Liver (tissue), 9 donors: ENCODE measurements around the gene PRR15L. TPM values are rescaled to one million over a fixed set of nuclear protein-coding genes. Genes with fewer than 3 reads are reported as not detected.

Experiments used
- DNase-seq: peaks from one replicate; pipeline ENCODE4 v3.0.0-alpha.2; 2017; ENCODE audit warnings: low spot score
- H3K27ac ChIP-seq, 2 donors: one replicate each; pipeline ENCODE4 v1.7.0; 2013; ENCODE audit warnings: inconsistent platforms in 2 of 2, low read length in 2 of 2, control low read depth in 1 of 2, low read depth in 1 of 2, mild to moderate bottlenecking in 1 of 2
- H3K27me3 ChIP-seq, 4 donors: one replicate each; pipeline versions ENCODE4 v1.6.1 to v1.7.0; 2013; ENCODE audit warnings: low read length in 3 of 4, inconsistent platforms in 1 of 4, mild to moderate bottlenecking in 1 of 4, moderate library complexity in 1 of 4; ENCODE audit not compliant: control insufficient read depth in 4 of 4, insufficient read depth in 4 of 4
- H3K36me3 ChIP-seq, 4 donors: one replicate each; pipeline versions ENCODE4 v1.6.1 to v1.7.0; 2013; ENCODE audit warnings: low read length in 3 of 4, mild to moderate bottlenecking in 3 of 4, low read depth in 1 of 4, moderate library complexity in 1 of 4; ENCODE audit not compliant: control insufficient read depth in 4 of 4, insufficient read depth in 3 of 4
- H3K4me1 ChIP-seq, 4 donors: one replicate each; pipeline versions ENCODE4 v1.6.1 to v1.7.0; 2013; ENCODE audit warnings: low read length in 3 of 4, mild to moderate bottlenecking in 3 of 4, moderate library complexity in 1 of 4; ENCODE audit not compliant: control insufficient read depth in 4 of 4, insufficient read depth in 4 of 4
- H3K4me3 ChIP-seq, 3 donors: one replicate each; pipeline versions ENCODE4 v1.6.1 to v1.7.0; 2013; ENCODE audit warnings: low read length in 3 of 3, control low read depth in 1 of 3, low read depth in 1 of 3, mild to moderate bottlenecking in 1 of 3
- H3K9ac ChIP-seq, 2 donors: one replicate each; pipeline ENCODE4 v1.7.0; 2013; ENCODE audit warnings: low read length in 2 of 2, mild to moderate bottlenecking in 2 of 2, moderate library complexity in 2 of 2, control low read depth in 1 of 2, low read depth in 1 of 2
- H3K9me3 ChIP-seq, 4 donors: one replicate each; pipeline versions ENCODE4 v1.6.1 to v1.7.0; 2013; ENCODE audit warnings: low read length in 3 of 4; ENCODE audit not compliant: control insufficient read depth in 4 of 4
- EGR1 ChIP-seq, 2 donors: IDR thresholded peaks; 2 replicates each; pipeline ENCODE4 v1.6.1; 2016 to 2018; ENCODE audit warnings: antibody characterized with exemption in 2 of 2, low read depth in 2 of 2
- FOXA1 ChIP-seq: IDR thresholded peaks from 2 replicates; pipeline ENCODE4 v1.6.1; 2016; ENCODE audit warnings: antibody characterized with exemption
- FOXA2 ChIP-seq: IDR thresholded peaks from 2 replicates; pipeline ENCODE4 v1.6.1; 2016; ENCODE audit warnings: antibody characterized with exemption
- GABPA ChIP-seq, 2 donors: IDR thresholded peaks in 1 of 2; conservative IDR thresholded peaks in 1 of 2; 2 replicates each; pipeline ENCODE4 v1.6.1; 2016; ENCODE audit warnings: antibody characterized with exemption in 2 of 2, mild to moderate bottlenecking in 1 of 2, moderate library complexity in 1 of 2
- HNF4A ChIP-seq, 2 donors: conservative IDR thresholded peaks; 2 replicates each; pipeline ENCODE4 v1.6.1; 2016; ENCODE audit warnings: antibody characterized with exemption in 2 of 2, mild to moderate bottlenecking in 2 of 2
- HNF4G ChIP-seq: IDR thresholded peaks from 2 replicates; pipeline ENCODE4 v1.6.1; 2016; ENCODE audit warnings: antibody characterized with exemption
- JUND ChIP-seq, 2 donors: IDR thresholded peaks; 2 replicates each; pipeline ENCODE4 v1.6.1; 2016; ENCODE audit warnings: antibody characterized with exemption in 2 of 2
- NR2F2 ChIP-seq: IDR thresholded peaks from 2 replicates; pipeline ENCODE4 v1.6.1; 2016; ENCODE audit warnings: antibody characterized with exemption
- RAD21 ChIP-seq, 2 donors: IDR thresholded peaks; 2 replicates each; pipeline ENCODE4 v1.6.1; 2016; ENCODE audit warnings: antibody characterized with exemption in 2 of 2, mild to moderate bottlenecking in 2 of 2
- RXRA ChIP-seq, 2 donors: IDR thresholded peaks; 2 replicates each; pipeline ENCODE4 v1.6.1; 2017 to 2018; ENCODE audit warnings: antibody characterized with exemption in 2 of 2, mild to moderate bottlenecking in 1 of 2
- SP1 ChIP-seq: IDR thresholded peaks from 2 replicates; pipeline ENCODE4 v1.6.1; 2018; ENCODE audit warnings: antibody characterized with exemption, mild to moderate bottlenecking
- TAF1 ChIP-seq: conservative IDR thresholded peaks from 2 replicates; pipeline ENCODE4 v1.6.1; 2016; ENCODE audit warnings: antibody characterized with exemption, mild to moderate bottlenecking
- YY1 ChIP-seq: IDR thresholded peaks from 2 replicates; pipeline ENCODE4 v1.6.1; 2016; ENCODE audit warnings: antibody characterized with exemption, mild to moderate bottlenecking
- WGBS: extraction: QIAGEN DNeasy Blood & Tissue Kit; methylation state at CpG from one replicate; pipeline ENCODE4 v1.1.7; 2013; 5-methylcytosine and 5-hydroxymethylcytosine counted together
- polyA plus RNA-seq, 2 donors: library from polyadenylated mRNA; stranded (reverse) in 1 of 2; unstranded in 1 of 2; fragments of 200-250 nt in 1 of 2; fragments of >200 nt in 1 of 2; fragmentation: Nextera tagmentation in 1 of 2; extraction: Ambion mirVana in 1 of 2; gene quantifications; one replicate each; pipeline versions ENCODE4 v1.2.1 to v1.2.3, GENCODE V29; 2013 to 2015
- total RNA-seq, 2 donors: library from RNA; depleted of rRNA; stranded (reverse); fragments of >200 nt; gene quantifications; one replicate each; pipeline ENCODE4 v1.2.3, GENCODE V29; 2014
- TF ChIP-seq, protein P1 (sequence below): IDR thresholded peaks from 2 replicates; pipeline ENCODE4 v1.6.1; 2016; ENCODE audit warnings: antibody characterized with exemption
- TF ChIP-seq, protein P2 (sequence below): IDR thresholded peaks from 2 replicates; pipeline ENCODE4 v1.6.1; 2016; ENCODE audit warnings: antibody characterized with exemption
- TF ChIP-seq, protein P3 (sequence below): fragments of 150-350 bp; IDR thresholded peaks from 2 replicates; pipeline ENCODE4 v1.5.1; 2017; ENCODE audit warnings: improper control_type of control experiment, low read depth, low read length; ENCODE audit not compliant: missing input control
- TF ChIP-seq, protein P4 (sequence below): IDR thresholded peaks from 2 replicates; pipeline ENCODE4 v1.6.1; 2016; ENCODE audit warnings: antibody characterized with exemption
- donor health status: healthy.
- donor health status: healthy.
- donor health status: healthy.
- donor health status: healthy.
- donor health status: healthy.

PRR15L gene, protein sequence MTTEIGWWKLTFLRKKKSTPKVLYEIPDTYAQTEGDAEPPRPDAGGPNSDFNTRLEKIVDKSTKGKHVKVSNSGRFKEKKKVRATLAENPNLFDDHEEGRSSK
- total RNA-seq (10 to 100 TPM in 1 of 2 donors, 1 to 10 TPM in 1; 1.9 to 11.0 TPM), polyA plus RNA-seq (1 to 10 TPM in 1 of 2 donors, under 1 TPM in 1; 0.83 to 1.8 TPM)

DNA sequence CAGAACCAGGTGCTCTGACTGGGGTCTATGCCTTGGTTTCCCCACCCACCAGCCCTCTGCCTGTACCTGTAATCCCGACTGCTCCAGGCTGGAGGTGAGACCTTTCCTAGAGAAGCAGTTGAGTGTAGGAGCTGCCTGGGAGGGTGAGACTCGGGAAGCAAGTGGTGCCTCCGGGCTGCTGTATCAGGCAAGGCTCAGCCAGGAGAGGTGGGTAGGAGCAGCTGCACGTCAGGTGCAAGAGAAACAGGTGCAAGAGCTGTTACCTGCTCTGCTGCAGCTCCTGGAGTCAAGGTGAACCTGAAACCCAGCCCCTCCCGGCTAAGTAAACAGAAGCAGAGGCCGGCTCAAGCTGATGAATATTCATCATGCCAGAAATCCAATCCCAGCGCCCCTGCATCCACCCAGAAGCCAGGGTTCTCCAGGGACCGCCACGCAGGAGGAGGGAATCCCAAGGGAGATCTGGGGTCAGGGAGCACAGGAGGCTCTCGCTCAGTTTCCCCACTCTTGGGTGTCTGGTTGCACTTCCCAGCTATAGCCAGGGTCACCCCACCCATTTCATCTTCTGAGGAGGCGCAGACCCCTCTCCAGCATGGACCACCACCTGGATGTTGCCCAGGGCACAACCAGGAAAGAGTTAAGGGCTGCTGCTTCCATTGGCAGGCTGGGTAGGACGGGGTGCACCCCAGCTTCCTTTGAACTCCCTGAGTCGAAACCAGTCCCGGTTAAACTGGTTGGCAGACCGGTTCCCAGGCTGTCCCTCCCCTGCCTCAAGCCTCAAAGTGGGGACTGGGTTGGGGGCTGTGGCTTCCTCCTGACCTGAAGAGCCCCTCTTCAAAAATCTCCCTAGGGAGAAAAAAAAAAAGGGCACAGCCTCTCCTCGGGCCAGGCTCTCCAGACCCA, at the start of gene PRR15L:
Gene PRR15L, minus strand, starts transcription at position 293 of the 900 bp plus-strand sequence. CDS start 4,649 bp downstream, outside the sequence.
- Histone ChIP-seq H3K36me3 (no peaks in the 10 kb centered on the region), H3K27me3 (no peaks in the 10 kb centered on the region), H3K27ac (peak within 1 kb of the TSS in 1 of 2 donors; percentile 0), H3K9ac (no peak within 1 kb of the TSS), H3K9me3 (no peaks in the 10 kb centered on the region), H3K4me1 (peaks cover 13 to 33% (median 24%) of the 10 kb centered on the region in 4 donors), H3K4me3 (no peak within 1 kb of the TSS)
- DNase-seq = no peak
- 56% methylated on average over 16 of the region's 16 CpGs for WGBS
- TF ChIP-seq RAD21 (IDR thresholded peaks at IDR 0.05) = no peak
- TF ChIP-seq FOXA1 = no peak
- TF ChIP-seq, protein P1, sequence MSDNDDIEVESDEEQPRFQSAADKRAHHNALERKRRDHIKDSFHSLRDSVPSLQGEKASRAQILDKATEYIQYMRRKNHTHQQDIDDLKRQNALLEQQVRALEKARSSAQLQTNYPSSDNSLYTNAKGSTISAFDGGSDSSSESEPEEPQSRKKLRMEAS = no peak

DNA sequence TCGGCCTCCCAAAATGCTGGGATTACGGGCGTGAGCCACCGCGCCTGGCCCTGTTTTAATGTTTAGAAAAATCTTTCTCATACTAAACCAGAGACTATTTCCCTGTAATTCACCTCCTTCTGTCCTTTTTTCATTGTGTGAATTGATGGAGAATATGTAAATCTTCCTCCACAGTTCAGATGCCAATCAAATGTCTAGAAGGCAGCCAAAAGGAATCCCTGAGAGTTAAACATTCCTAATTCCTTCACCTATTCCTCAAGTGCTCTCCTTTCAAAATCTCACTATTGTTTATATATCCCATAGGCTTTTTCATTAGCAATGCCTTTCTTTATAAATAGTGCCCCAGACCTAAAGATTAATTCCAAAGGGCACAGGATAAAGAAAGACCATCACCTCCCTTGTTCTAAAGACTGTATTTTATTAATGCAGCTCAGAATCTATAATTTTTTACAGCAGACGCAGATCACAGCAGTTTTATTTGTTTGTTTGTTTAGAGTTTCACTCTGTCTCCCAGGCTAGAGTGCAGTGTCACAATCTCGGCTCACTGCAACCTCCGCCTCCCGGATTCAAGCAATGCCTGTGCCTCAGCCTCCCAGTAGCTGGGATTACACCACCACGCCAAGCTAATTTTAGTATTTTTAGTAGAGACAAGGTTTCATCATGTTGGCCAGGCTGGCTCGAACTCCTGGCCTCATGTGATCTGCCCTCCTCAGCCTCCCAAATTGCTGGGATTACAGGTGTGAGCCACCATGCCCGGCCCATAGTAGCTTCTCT, 49.4 kb upstream of the PRR15L start:
- Histone ChIP-seq H3K9me3 (no peaks in the 10 kb centered on the region), H3K9ac (no peak overlapping the region), H3K36me3 (no peaks in the 10 kb centered on the region), H3K4me1 (peaks cover 1 to 11% (median 7%) of the 10 kb centered on the region in 4 donors), H3K4me3 (no peak overlapping the region), H3K27me3 (peaks cover 0 to 6% (median 0%) of the 10 kb centered on the region in 4 donors), H3K27ac (no peak overlapping the region)
- no peak for DNase-seq
- TF ChIP-seq GABPA (IDR thresholded peaks at IDR 0.05 in 1 of 2, conservative IDR thresholded peaks at IDR 0.05 in 1 of 2) (no peak), HNF4A (conservative IDR thresholded peaks at IDR 0.05) (no peak), FOXA2 (no peak), EGR1 (IDR thresholded peaks at IDR 0.05; ENCODE audit: low read depth in 2 of 2) (no peak)
- TF ChIP-seq, protein P1 = no peak
- TF ChIP-seq, protein P2, sequence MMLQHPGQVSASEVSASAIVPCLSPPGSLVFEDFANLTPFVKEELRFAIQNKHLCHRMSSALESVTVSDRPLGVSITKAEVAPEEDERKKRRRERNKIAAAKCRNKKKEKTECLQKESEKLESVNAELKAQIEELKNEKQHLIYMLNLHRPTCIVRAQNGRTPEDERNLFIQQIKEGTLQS = no peak
- 75% methylated on average over 12 of the region's 12 CpGs for WGBS

DNA sequence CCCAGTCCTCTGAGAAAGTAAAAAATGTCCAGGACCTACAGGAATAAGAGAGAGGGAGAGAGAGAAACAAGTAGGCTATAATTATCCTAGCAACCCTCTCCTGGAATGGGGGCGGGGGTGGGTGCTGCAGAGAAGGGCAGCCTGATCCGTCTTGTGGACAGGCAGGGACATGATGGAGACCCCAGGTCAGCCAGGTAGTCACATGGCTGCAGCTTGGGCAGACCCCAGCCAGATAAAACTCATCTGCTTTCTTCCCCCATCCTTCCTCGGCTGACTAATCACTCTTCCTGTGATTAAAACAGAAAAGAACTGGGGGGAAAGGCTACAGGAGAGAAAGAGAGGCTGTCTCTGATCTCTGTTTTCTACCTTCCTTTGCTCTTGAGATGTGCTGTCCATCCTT, 47.3 kb upstream of the PRR15L start:
- peaks cover 0 to 2% (median 0%) of the 10 kb centered on the region in 4 donors for H3K4me1 ChIP-seq
- no peaks in the 10 kb centered on the region for H3K27me3 ChIP-seq
- no peak overlapping the region for H3K27ac ChIP-seq
- no peaks in the 10 kb centered on the region for H3K36me3 ChIP-seq
- 57% methylated on average over 3 of the region's 3 CpGs for WGBS
- no peak overlapping the region for H3K4me3 ChIP-seq
- no peaks in the 10 kb centered on the region for H3K9me3 ChIP-seq
- no peak for DNase-seq
- no peak overlapping the region for H3K9ac ChIP-seq
- TF ChIP-seq JUND (IDR thresholded peaks at IDR 0.05) (no peak), HNF4G (no peak), FOXA1 (no peak), FOXA2 (no peak), GABPA (IDR thresholded peaks at IDR 0.05 in 1 of 2, conservative IDR thresholded peaks at IDR 0.05 in 1 of 2) (no peak), NR2F2 (no peak), HNF4A (conservative IDR thresholded peaks at IDR 0.05) (no peak), SP1 (no peak), EGR1 (IDR thresholded peaks at IDR 0.05; ENCODE audit: low read depth in 2 of 2) (no peak), TAF1 (no peak), YY1 (no peak), RXRA (IDR thresholded peaks at IDR 0.05) (no peak), RAD21 (IDR thresholded peaks at IDR 0.05) (no peak)
- TF ChIP-seq, protein P3, sequence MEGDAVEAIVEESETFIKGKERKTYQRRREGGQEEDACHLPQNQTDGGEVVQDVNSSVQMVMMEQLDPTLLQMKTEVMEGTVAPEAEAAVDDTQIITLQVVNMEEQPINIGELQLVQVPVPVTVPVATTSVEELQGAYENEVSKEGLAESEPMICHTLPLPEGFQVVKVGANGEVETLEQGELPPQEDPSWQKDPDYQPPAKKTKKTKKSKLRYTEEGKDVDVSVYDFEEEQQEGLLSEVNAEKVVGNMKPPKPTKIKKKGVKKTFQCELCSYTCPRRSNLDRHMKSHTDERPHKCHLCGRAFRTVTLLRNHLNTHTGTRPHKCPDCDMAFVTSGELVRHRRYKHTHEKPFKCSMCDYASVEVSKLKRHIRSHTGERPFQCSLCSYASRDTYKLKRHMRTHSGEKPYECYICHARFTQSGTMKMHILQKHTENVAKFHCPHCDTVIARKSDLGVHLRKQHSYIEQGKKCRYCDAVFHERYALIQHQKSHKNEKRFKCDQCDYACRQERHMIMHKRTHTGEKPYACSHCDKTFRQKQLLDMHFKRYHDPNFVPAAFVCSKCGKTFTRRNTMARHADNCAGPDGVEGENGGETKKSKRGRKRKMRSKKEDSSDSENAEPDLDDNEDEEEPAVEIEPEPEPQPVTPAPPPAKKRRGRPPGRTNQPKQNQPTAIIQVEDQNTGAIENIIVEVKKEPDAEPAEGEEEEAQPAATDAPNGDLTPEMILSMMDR = no peak
- TF ChIP-seq, protein P1 = no peak
- TF ChIP-seq, protein P2 = no peak
- TF ChIP-seq, protein P4, sequence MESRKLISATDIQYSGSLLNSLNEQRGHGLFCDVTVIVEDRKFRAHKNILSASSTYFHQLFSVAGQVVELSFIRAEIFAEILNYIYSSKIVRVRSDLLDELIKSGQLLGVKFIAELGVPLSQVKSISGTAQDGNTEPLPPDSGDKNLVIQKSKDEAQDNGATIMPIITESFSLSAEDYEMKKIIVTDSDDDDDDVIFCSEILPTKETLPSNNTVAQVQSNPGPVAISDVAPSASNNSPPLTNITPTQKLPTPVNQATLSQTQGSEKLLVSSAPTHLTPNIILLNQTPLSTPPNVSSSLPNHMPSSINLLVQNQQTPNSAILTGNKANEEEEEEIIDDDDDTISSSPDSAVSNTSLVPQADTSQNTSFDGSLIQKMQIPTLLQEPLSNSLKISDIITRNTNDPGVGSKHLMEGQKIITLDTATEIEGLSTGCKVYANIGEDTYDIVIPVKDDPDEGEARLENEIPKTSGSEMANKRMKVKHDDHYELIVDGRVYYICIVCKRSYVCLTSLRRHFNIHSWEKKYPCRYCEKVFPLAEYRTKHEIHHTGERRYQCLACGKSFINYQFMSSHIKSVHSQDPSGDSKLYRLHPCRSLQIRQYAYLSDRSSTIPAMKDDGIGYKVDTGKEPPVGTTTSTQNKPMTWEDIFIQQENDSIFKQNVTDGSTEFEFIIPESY = no peak
